ENCODE data around the gene TNFRSF13B. TPM values are rescaled to one million over a fixed set of nuclear protein-coding genes. Genes with fewer than 3 reads are reported as not detected.

The TNFRSF13B gene
- total RNA-seq, 1 experiment from 2014 or later: 0.28 TPM

DNA sequence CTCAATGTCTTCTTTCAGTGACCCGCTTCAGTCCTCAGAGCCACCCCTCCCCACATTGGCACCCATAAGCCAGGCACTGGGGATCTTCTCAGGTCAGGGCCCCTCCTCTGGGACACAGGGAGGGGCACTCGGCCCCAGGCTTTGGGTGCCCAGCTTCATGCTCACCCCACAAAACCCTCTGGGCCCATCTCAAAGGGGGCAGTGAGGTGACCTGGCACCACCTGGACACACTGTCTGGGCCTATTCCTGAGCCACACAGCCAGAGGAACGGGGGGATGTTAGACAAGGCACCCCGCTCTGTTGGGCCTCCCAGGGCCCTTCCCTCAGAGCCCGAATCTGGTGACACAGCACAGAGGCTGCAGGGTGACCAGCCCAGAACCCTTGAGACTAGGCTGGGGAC is 36.1 kb downstream of the TNFRSF13B start:
- no peak overlapping the region for H3T11ph ChIP-seq (ENCODE audit: low read length)
- H3K4me1 ChIP-seq (ENCODE audit: insufficient read depth, low read length): peaks cover 5% of the 10 kb centered on the region; the same call in 1 of the 2 replicates
- Mint-ChIP-seq H3K36me3 (ENCODE audit: insufficient read depth in 1 of 3, low read depth in 3 of 3) (no peaks in the 10 kb centered on the region), H3K4me3 (no peak overlapping the region), H3K27ac (no peak overlapping the region; a peak in 1 of 7 replicates), H3K27me3 (ENCODE audit: low read depth) (peaks cover under 1% of the 10 kb centered on the region; the same call in 1 of the 2 replicates), H3K4me1 (peaks cover 27 to 31% of the 10 kb centered on the region in 2 experiments), H3K9me3 (peaks cover 0 to 2% of the 10 kb centered on the region in 2 experiments; a peak in 1 of 5 replicates)
- no peak overlapping the region for H3K23ac ChIP-seq (ENCODE audit: insufficient read length, low read depth, low read length)
- H3K18ac ChIP-seq (ENCODE audit: insufficient read length, low read depth, low read length): no peak overlapping the region
- no peak overlapping the region for H3K27ac ChIP-seq (ENCODE audit: insufficient read length, low read depth, low read length)
- H3K79me2 ChIP-seq (ENCODE audit: insufficient read depth, low read length): no peaks in the 10 kb centered on the region
- no peak overlapping the region for H3K56ac ChIP-seq (ENCODE audit: insufficient read length, low read depth, low read length)
- H3K23me2 ChIP-seq (ENCODE audit: insufficient read length, low read depth, low read length, poor library complexity, severe bottlenecking): no peaks in the 10 kb centered on the region
- H2BK5ac ChIP-seq (ENCODE audit: insufficient read length, low read length): no peak overlapping the region
- no peak overlapping the region for H2BK15ac ChIP-seq (ENCODE audit: low read depth, low read length)
- no peak overlapping the region for H3K9ac ChIP-seq (ENCODE audit: extremely low read depth, insufficient read length, low read length)
- no peak overlapping the region for H2AK5ac ChIP-seq (ENCODE audit: insufficient read length, low read length)
- no peaks in the 10 kb centered on the region for H3K9me3 ChIP-seq (ENCODE audit: control insufficient read depth, low read depth, low read length)
- H3K79me1 ChIP-seq (ENCODE audit: insufficient read depth, low read depth, low read length, poor library complexity, severe bottlenecking): no peaks in the 10 kb centered on the region
- no peak overlapping the region for H3K4ac ChIP-seq (ENCODE audit: low read depth, low read length)
- no CpG with 5 or more reads among the region's 5 CpGs for WGBS (ENCODE audit: extremely low coverage, insufficient read length, low lambda C conversion rate)
- TF ChIP-seq, protein P1, sequence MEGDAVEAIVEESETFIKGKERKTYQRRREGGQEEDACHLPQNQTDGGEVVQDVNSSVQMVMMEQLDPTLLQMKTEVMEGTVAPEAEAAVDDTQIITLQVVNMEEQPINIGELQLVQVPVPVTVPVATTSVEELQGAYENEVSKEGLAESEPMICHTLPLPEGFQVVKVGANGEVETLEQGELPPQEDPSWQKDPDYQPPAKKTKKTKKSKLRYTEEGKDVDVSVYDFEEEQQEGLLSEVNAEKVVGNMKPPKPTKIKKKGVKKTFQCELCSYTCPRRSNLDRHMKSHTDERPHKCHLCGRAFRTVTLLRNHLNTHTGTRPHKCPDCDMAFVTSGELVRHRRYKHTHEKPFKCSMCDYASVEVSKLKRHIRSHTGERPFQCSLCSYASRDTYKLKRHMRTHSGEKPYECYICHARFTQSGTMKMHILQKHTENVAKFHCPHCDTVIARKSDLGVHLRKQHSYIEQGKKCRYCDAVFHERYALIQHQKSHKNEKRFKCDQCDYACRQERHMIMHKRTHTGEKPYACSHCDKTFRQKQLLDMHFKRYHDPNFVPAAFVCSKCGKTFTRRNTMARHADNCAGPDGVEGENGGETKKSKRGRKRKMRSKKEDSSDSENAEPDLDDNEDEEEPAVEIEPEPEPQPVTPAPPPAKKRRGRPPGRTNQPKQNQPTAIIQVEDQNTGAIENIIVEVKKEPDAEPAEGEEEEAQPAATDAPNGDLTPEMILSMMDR (conservative IDR thresholded peaks at IDR 0.05): no peak
- no peak overlapping the region for H4K8ac ChIP-seq (replicated peaks; ENCODE audit: insufficient read length, low read depth, low read length)
- no peak overlapping the region for H3K4me2 ChIP-seq (ENCODE audit: insufficient read depth, insufficient read length, low read length)
- no peak overlapping the region for H2AFZ ChIP-seq (ENCODE audit: low read length)
- H2BK120ac ChIP-seq (ENCODE audit: low read depth, low read length, poor library complexity, severe bottlenecking): no peak overlapping the region
- no peak overlapping the region for H2BK12ac ChIP-seq (ENCODE audit: insufficient read length, low read depth, low read length)
- H2BK20ac ChIP-seq (ENCODE audit: low read depth, low read length, poor library complexity, severe bottlenecking): no peak overlapping the region
- no peaks in the 10 kb centered on the region for H3K27me3 ChIP-seq (ENCODE audit: insufficient read depth, low read length)
- no peaks in the 10 kb centered on the region for H4K20me1 ChIP-seq (ENCODE audit: control insufficient read depth, insufficient read depth, insufficient read length)
- H3K14ac ChIP-seq (ENCODE audit: insufficient read depth, low read length): no peak overlapping the region
- no peak overlapping the region for H4K5ac ChIP-seq (ENCODE audit: insufficient read length, low read depth, low read length)
- peak; percentile 20 for DNase-seq
- H4K91ac ChIP-seq (ENCODE audit: insufficient read length, low read depth, low read length): no peak overlapping the region

Data from H9 (cell line).